Esophagus squamous epithelium (tissue), 5 donors: ENCODE data around the gene PLCXD3. TPM values are rescaled to one million over a fixed set of nuclear protein-coding genes. Genes with fewer than 3 reads are reported as not detected.

Experiments
- DNase-seq: peaks from one replicate; lab custom pipeline; 2025; lab: John Stamatoyannopoulos, UW
- H3K27ac ChIP-seq, 4 donors: fragments of 200-600 bp; sonication (generic); one replicate each; pipeline ENCODE4 v1.5.1; 2016 to 2019; ENCODE audit warnings: mild to moderate bottlenecking in 1 of 4
- H3K27me3 ChIP-seq, 4 donors: fragments of 200-600 bp; sonication (generic); 1 replicate in 3 of 4; 2 replicates in 1 of 4; pipeline versions ENCODE4 v1.5.1 to v1.6.0; 2017 to 2021; ENCODE audit warnings: antibody characterized with exemption in 1 of 4
- H3K36me3 ChIP-seq, 3 donors: fragments of 200-600 bp; sonication (generic); one replicate each; pipeline ENCODE4 v1.5.1; 2016 to 2019
- H3K4me1 ChIP-seq, 3 donors: fragments of 200-600 bp; sonication (generic); one replicate each; pipeline ENCODE4 v1.5.1; 2017 to 2019
- H3K4me3 ChIP-seq, 4 donors: fragments of 200-600 bp; sonication (generic); 1 replicate in 3 of 4; 2 replicates in 1 of 4; pipeline ENCODE4 v1.5.1; 2016 to 2019; ENCODE audit warnings: mild to moderate bottlenecking in 2 of 4, moderate library complexity in 1 of 4
- H3K9me3 ChIP-seq, 3 donors: fragments of 200-600 bp; sonication (generic); one replicate each; pipeline ENCODE4 v1.5.1; 2016 to 2019
- POLR2A ChIP-seq, 4 donors: fragments of 450-650 bp; IDR thresholded peaks; one replicate each; pipeline ENCODE4 v1.6.1; 2017; ENCODE audit warnings: antibody characterized with exemption in 4 of 4, mild to moderate bottlenecking in 4 of 4, moderate library complexity in 3 of 4
- WGBS, 2 donors: methylation state at CpG; one replicate each; pipeline ENCODE4 v1.1.5; 2018; 5-methylcytosine and 5-hydroxymethylcytosine counted together
- intact Hi-C: fragments of 100-400 bp; cut with DNase I; formaldehyde crosslinking; loops from one replicate; pipeline ENCODE4 v1.15.0; 2022
- total RNA-seq, 4 donors: library from RNA; depleted of rRNA; stranded (reverse); fragments of >200 nt; gene quantifications; one replicate each; pipeline ENCODE4 v1.1.0, GENCODE V29; 2016
- TF ChIP-seq, protein P1 (sequence below), 6 experiments: fragments of 450-650 bp in 4 of 6; fragments of 200-600 bp in 2 of 6; sonication (generic) in 2 of 6; IDR thresholded peaks; one replicate each; pipeline ENCODE4 v1.5.1; 2016 to 2019; ENCODE audit warnings: antibody characterized with exemption in 6 of 6, mild to moderate bottlenecking in 4 of 6, moderate library complexity in 4 of 6
- donor health status: DM: yes; HTN: yes; CAD: no.

The PLCXD3 gene
- total RNA-seq, 4 donors from 2014 or later: 0.13 to 1.5 (median 0.94) TPM; not detected in 1

DNA sequence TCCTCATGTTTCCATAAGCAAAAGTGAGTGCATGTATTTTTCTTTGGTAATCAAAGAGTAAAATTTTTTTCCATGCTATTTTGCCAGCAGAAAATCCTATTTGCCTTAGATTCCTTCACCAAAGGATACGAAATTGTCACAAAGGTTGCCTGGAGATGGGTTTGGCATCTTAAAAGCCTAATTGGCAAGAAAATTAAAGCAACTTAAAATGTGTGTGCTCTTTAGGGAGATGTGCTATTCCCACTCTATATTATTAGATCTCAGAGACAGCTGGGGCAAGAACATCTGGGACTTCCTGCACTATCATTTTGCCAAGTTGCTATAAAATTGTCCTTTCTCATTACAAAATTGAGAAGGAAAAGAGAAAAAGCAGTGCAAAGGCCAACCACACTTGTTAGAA lies 146.1 kb downstream of the PLCXD3 start:
- TF ChIP-seq POLR2A (IDR thresholded peaks at IDR 0.05): no peak
- TF ChIP-seq, protein P1, sequence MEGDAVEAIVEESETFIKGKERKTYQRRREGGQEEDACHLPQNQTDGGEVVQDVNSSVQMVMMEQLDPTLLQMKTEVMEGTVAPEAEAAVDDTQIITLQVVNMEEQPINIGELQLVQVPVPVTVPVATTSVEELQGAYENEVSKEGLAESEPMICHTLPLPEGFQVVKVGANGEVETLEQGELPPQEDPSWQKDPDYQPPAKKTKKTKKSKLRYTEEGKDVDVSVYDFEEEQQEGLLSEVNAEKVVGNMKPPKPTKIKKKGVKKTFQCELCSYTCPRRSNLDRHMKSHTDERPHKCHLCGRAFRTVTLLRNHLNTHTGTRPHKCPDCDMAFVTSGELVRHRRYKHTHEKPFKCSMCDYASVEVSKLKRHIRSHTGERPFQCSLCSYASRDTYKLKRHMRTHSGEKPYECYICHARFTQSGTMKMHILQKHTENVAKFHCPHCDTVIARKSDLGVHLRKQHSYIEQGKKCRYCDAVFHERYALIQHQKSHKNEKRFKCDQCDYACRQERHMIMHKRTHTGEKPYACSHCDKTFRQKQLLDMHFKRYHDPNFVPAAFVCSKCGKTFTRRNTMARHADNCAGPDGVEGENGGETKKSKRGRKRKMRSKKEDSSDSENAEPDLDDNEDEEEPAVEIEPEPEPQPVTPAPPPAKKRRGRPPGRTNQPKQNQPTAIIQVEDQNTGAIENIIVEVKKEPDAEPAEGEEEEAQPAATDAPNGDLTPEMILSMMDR (IDR thresholded peaks at IDR 0.05): no peak
- H3K4me3 ChIP-seq: no peak overlapping the region
- intact Hi-C loops: no loop called here

DNA sequence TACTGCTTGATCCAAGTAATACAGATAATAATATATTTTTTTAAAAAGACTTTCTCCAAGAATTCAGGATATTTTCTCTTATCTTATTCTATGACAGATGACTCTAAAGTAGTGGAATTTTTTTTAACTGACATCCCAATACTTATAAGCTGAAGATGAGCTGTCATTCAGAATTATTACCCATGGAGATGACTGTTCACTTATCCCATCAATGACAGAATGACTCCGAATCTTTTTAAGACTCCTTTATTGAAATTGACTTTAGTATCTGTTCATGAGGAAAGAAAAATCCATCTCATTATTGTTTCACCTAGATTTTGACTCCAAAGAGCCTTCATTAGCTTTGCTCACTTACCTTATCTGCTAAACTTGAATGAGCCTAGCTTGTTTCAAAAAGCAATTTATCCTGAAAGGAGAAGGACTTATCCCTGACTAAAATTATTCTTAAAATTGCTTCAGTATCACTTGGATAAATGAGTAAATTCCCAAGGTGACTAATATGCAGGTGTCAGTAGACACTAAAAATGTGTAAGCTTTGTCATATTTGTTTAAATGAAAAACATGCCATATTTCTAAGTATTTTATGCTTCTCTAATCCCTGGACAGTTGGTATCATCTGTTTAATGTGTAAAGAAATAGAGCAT lies 146.9 kb downstream of the PLCXD3 start:
- intact Hi-C loops: no loop called here
- no peaks in the 10 kb centered on the region for H3K27me3 ChIP-seq
- no peak for TF ChIP-seq POLR2A (IDR thresholded peaks at IDR 0.05)
- TF ChIP-seq, protein P1 (IDR thresholded peaks at IDR 0.05): no peak

More for the DNA sequence above, 146.1 kb downstream of the PLCXD3 start:
- WGBS, 2 donors: 16 to 31% methylated on average over 1 of the region's 1 CpG
- Histone ChIP-seq H3K36me3 (no peaks in the 10 kb centered on the region), H3K9me3 (no peaks in the 10 kb centered on the region), H3K27me3 (no peaks in the 10 kb centered on the region), H3K4me1 (no peaks in the 10 kb centered on the region), H3K27ac (no peak overlapping the region)
- DNase-seq: no peak

DNA sequence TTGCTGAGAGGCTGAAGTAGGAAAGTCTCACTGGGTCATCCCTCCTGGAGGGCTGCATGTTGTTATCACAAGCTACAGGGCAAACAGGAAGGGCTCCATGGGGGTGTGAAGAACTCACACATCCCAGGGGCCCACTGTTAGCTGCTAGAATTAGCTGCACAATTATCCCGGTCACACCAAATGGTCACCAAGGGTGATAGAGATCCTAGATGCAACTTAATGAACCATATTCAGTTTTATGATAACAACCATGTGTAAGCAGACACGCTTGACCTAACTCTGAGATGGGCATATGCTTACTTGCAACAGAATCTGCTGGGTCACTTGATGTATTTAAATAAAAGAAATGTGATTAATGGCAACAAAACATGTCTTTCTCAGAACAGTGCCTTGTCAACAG lies 153.6 kb downstream of the PLCXD3 start:
- no peak for DNase-seq
- Histone ChIP-seq H3K9me3 (no peaks in the 10 kb centered on the region), H3K36me3 (no peaks in the 10 kb centered on the region), H3K4me3 (no peak overlapping the region), H3K4me1 (no peaks in the 10 kb centered on the region), H3K27me3 (no peaks in the 10 kb centered on the region), H3K27ac (no peak overlapping the region)
- TF ChIP-seq POLR2A (IDR thresholded peaks at IDR 0.05): no peak
- TF ChIP-seq, protein P1 (IDR thresholded peaks at IDR 0.05): no peak
- 33 to 36% methylated on average over 2 of the region's 2 CpGs for WGBS, 2 donors
- intact Hi-C loops: no loop called here

More for the DNA sequence above, 146.9 kb downstream of the PLCXD3 start:
- Histone ChIP-seq H3K4me3 (no peak overlapping the region), H3K27ac (no peak overlapping the region), H3K36me3 (no peaks in the 10 kb centered on the region), H3K4me1 (no peaks in the 10 kb centered on the region), H3K9me3 (no peaks in the 10 kb centered on the region)
- no peak for DNase-seq
- WGBS, 2 donors: 74 to 78% methylated on average over 1 of the region's 1 CpG

DNA sequence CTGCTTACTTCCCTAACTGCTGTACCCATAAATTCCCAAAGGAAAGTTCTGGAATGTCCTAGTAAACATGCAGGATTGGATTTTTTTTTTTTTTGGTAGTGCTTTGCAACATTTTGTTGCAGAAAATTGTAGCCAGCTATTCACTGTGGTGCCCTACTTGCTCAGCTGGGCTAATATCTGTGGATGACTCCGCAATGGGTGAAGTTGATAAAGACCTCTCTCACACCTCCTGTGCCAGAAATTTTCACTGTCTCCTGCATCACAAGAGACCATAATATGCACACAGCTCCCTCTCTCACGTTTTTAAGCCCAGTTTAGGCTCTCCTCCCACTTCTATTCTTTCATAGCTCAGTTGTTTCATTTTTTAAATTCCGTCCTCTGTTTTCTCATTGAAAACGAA lies 160.6 kb downstream of the PLCXD3 start:
- H3K27me3 ChIP-seq: no peaks in the 10 kb centered on the region
- H3K4me3 ChIP-seq: no peak overlapping the region
- DNase-seq: no peak
- WGBS, 2 donors: 52 to 61% methylated on average over 4 of the region's 4 CpGs
- no peaks in the 10 kb centered on the region for H3K9me3 ChIP-seq
- H3K4me1 ChIP-seq: no peaks in the 10 kb centered on the region
- TF ChIP-seq, protein P1 (IDR thresholded peaks at IDR 0.05): no peak
- TF ChIP-seq POLR2A (IDR thresholded peaks at IDR 0.05): no peak
- no peak overlapping the region for H3K27ac ChIP-seq
- no peaks in the 10 kb centered on the region for H3K36me3 ChIP-seq
- intact Hi-C loops: no loop called here

DNA sequence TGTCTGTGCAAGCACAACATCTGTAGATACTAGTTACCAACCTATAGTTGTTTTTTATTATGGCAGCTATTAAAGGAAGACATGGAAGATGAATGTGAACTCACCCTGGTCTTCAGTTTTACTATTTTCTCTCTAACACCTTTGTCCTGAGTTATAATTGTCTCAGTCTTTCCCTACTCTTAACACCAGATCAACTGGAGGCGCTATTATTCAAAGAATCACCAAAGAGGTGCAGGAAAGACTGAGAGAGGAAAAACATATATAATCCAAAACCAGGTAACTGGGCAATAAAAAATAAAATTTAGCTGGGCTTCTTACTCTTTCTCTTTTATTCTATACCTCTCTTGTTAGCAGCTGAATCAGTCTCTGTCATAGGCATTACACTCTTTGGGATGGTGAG lies 162.8 kb downstream of the PLCXD3 start:
- TF ChIP-seq POLR2A (IDR thresholded peaks at IDR 0.05): no peak
- TF ChIP-seq, protein P1 (IDR thresholded peaks at IDR 0.05): no peak
- no peak for DNase-seq
- intact Hi-C loops: no loop called here
- Histone ChIP-seq H3K27me3 (no peaks in the 10 kb centered on the region), H3K27ac (no peak overlapping the region), H3K36me3 (no peaks in the 10 kb centered on the region), H3K4me1 (no peaks in the 10 kb centered on the region), H3K4me3 (no peak overlapping the region), H3K9me3 (no peaks in the 10 kb centered on the region)
- WGBS, 2 donors: 50 to 89% methylated on average over 1 of the region's 1 CpG
